Panc1 (cell line): ENCODE data around the gene MEMO1. TPM values are rescaled to one million over a fixed set of nuclear protein-coding genes. Genes with fewer than 3 reads are reported as not detected.

Experiments
- ATAC-seq: fragments of 200-7000 bp; cut with Tn5 transposase; 2 replicates; pipeline ENCODE4 v1.9.1; 2020; ENCODE audit warnings: mild to moderate bottlenecking, moderate library complexity
- BruUV-seq: library from RNA; stranded (reverse); fragments of 400-500 nt; replicated peaks from 2 replicates; lab custom pipeline; 2021; lab: Mats Ljungman, UMichigan
- CTCF ChIA-PET: fragments of 300-600 bp; sonication (Branson Sonifier 250); formaldehyde crosslinking; loops from one replicate; lab custom pipeline; 2022; ENCODE audit warnings: antibody characterized with exemption; lab: Charles Lee
- POLR2A ChIA-PET: fragments of 300-600 bp; sonication (Branson Sonifier 250); formaldehyde crosslinking; loops from one replicate; lab custom pipeline; 2022; ENCODE audit warnings: antibody characterized with exemption; lab: Charles Lee
- DNase-seq: peaks from one replicate; pipeline ENCODE4 v3.0.0-alpha.2; 2010; ENCODE audit warnings: low read depth, low spot score
- H3K27ac ChIP-seq: 2 replicates; pipeline ENCODE4 v1.5.1; 2011; ENCODE audit warnings: mild to moderate bottlenecking, low read length, inconsistent platforms
- H3K27me3 ChIP-seq: fragments of 200-500 bp; sonication (Bioruptor generic); 2 replicates; pipeline ENCODE4 v1.6.0; 2014; ENCODE audit warnings: low read length, inconsistent platforms; ENCODE audit not compliant: control insufficient read depth, insufficient read depth
- H3K36me3 ChIP-seq: fragments of 200-500 bp; sonication (Bioruptor generic); 2 replicates; pipeline ENCODE4 v1.5.1; 2014; ENCODE audit warnings: inconsistent platforms, mild to moderate bottlenecking, low read length, moderate library complexity; ENCODE audit not compliant: control insufficient read depth, insufficient read depth
- H3K4me1 ChIP-seq: 2 replicates; pipeline ENCODE4 v1.5.1; 2011; ENCODE audit warnings: inconsistent platforms, mild to moderate bottlenecking, low read length, moderate library complexity; ENCODE audit not compliant: control insufficient read depth, insufficient read depth
- H3K4me3 ChIP-seq, 2 experiments: 2 replicates each; pipeline ENCODE4 v1.5.1; 2011 to 2012; ENCODE audit warnings: low read depth in 2 of 2, low read length in 2 of 2, mild to moderate bottlenecking in 2 of 2, inconsistent platforms in 1 of 2, moderate library complexity in 1 of 2
- H3K9me3 ChIP-seq: fragments of 200-500 bp; sonication (Bioruptor generic); 2 replicates; pipeline ENCODE4 v1.5.1; 2014; ENCODE audit warnings: low read depth, mild to moderate bottlenecking, inconsistent platforms, low read length, moderate library complexity; ENCODE audit not compliant: control insufficient read depth, insufficient read depth
- CTCF ChIP-seq: fragments of 450-650 bp; IDR thresholded peaks from 2 replicates; pipeline ENCODE4 v1.5.1; 2017; ENCODE audit warnings: mild to moderate bottlenecking
- POLR2AphosphoS5 ChIP-seq: IDR thresholded peaks from 2 replicates; pipeline ENCODE4 v1.6.1; 2012; ENCODE audit warnings: mild to moderate bottlenecking, low read depth, low read length, moderate library complexity
- REST ChIP-seq, 2 experiments: IDR thresholded peaks; 2 replicates each; pipeline ENCODE4 v1.6.1; 2011 to 2012; ENCODE audit warnings: low read depth in 2 of 2, control low read depth in 1 of 2, low read length in 1 of 2, mild to moderate bottlenecking in 1 of 2, moderate library complexity in 1 of 2; ENCODE audit not compliant: insufficient read depth in 1 of 2
- SIN3A ChIP-seq: IDR thresholded peaks from 2 replicates; pipeline ENCODE4 v1.6.1; 2012; ENCODE audit warnings: low read depth, mild to moderate bottlenecking, low read length, moderate library complexity, borderline replicate concordance; ENCODE audit not compliant: insufficient read depth
- TCF7L2 ChIP-seq: IDR thresholded peaks from 2 replicates; pipeline ENCODE4 v1.6.1; 2011; ENCODE audit warnings: mild to moderate bottlenecking, low read depth, low read length, inconsistent platforms
- in situ Hi-C: cut with HindIII; loops from 2 replicates; pipeline ENCODE4 v1.10.0; 2016; ENCODE audit warnings: low sequenced_read_pairs, low pct_unique_long_range_greater_than_20kb
- intact Hi-C: fragments of 100-400 bp; cut with micrococcal nuclease; formaldehyde crosslinking; loops from one replicate; pipeline ENCODE4 v1.10.0; 2022; ENCODE audit not compliant: unreplicated experiment
- total RNA-seq: library from RNA; stranded (reverse); gene quantifications from one replicate; pipeline ENCODE4 v1.2.1, GENCODE V29; 2021; ENCODE audit not compliant: unreplicated experiment

MEMO1 gene
- total RNA-seq, 1 experiment from 2014 or later = 60.8 TPM

GRCh38 chr2:31989946-31990345, 20.9 kb downstream of the MEMO1 start:
- intact Hi-C loops = no loop called here
- CTCF ChIA-PET = no interaction called here
- POLR2A ChIA-PET = no interaction called here

GRCh38 chr2:31987454-31988220, 23.2 kb downstream of the MEMO1 start:
- peaks cover 4% of the 10 kb centered on the region; the same call in 1 of the 2 replicates for H3K4me1 ChIP-seq
- no peaks in the 10 kb centered on the region for H3K36me3 ChIP-seq
- ATAC-seq (no peak), DNase-seq (no peak)
- intact Hi-C loops (no loop called here), in situ Hi-C loops (no loop called here)
- no TSS peak for BruUV-seq
- no peaks in the 10 kb centered on the region for H3K9me3 ChIP-seq
- POLR2A ChIA-PET = no interaction called here
- no peak overlapping the region for H3K27ac ChIP-seq
- no peak for TF ChIP-seq TCF7L2
- no peak for TF ChIP-seq POLR2AphosphoS5
- TF ChIP-seq SIN3A = no peak
- TF ChIP-seq CTCF = no peak
- no peak overlapping the region for H3K4me3 ChIP-seq
- H3K27me3 ChIP-seq = no peaks in the 10 kb centered on the region
- CTCF ChIA-PET = no interaction called here

More at GRCh38 chr2:31989946-31990345, 20.9 kb downstream of the MEMO1 start:
- no TSS peak for BruUV-seq
- Histone ChIP-seq H3K4me3 (no peak overlapping the region), H3K36me3 (no peaks in the 10 kb centered on the region), H3K27ac (no peak overlapping the region), H3K27me3 (no peaks in the 10 kb centered on the region), H3K4me1 (no peaks in the 10 kb centered on the region), H3K9me3 (no peaks in the 10 kb centered on the region)
- in situ Hi-C loops = no loop called here
- ATAC-seq (no peak), DNase-seq (no peak)
- TF ChIP-seq CTCF = no peak
- no peak for TF ChIP-seq SIN3A
- no peak for TF ChIP-seq TCF7L2
- TF ChIP-seq POLR2AphosphoS5 = no peak
- TF ChIP-seq REST (IDR thresholded peaks at IDR 0.05; ENCODE audit: insufficient read depth in 1 of 2, low read depth in 2 of 2, low read length in 1 of 2) = no peak
